ENCODE measurements around the gene FSD1L.

DNA sequence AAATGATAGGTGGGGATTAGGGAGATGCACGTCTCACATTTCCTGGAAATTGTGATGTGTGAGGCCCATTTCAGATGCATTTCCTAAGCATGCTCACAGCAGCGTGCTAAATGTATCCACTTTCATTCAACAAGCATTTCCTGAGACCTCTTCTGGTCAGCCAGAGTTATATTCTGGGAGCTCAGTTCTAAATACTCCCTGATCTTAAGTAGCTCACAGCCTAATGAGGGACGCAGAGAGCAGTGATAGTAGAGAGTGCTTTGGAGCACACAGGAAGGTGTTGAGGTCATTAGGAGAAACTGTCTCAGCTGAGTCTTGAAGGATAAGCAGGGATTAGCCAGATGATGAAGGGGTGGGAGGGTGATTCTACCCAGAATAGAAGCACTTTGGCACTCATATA lies 46.2 kb upstream of the FSD1L start:
- TF ChIP-seq GATA3 (IDR thresholded peaks at IDR 0.05; ENCODE audit: low read depth, low read length): no peak
- no peak for TF ChIP-seq GATA2 (IDR thresholded peaks at IDR 0.05; ENCODE audit: low read depth, low read length)
